ENCODE measurements around the gene CLEC4G. TPM values are rescaled to one million over a fixed set of nuclear protein-coding genes. Genes with fewer than 3 reads are reported as not detected.

Gene CLEC4G, protein sequence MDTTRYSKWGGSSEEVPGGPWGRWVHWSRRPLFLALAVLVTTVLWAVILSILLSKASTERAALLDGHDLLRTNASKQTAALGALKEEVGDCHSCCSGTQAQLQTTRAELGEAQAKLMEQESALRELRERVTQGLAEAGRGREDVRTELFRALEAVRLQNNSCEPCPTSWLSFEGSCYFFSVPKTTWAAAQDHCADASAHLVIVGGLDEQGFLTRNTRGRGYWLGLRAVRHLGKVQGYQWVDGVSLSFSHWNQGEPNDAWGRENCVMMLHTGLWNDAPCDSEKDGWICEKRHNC
- total RNA-seq: not detected in 2 replicates
- polyA plus RNA-seq: not detected in 2 replicates

DNA sequence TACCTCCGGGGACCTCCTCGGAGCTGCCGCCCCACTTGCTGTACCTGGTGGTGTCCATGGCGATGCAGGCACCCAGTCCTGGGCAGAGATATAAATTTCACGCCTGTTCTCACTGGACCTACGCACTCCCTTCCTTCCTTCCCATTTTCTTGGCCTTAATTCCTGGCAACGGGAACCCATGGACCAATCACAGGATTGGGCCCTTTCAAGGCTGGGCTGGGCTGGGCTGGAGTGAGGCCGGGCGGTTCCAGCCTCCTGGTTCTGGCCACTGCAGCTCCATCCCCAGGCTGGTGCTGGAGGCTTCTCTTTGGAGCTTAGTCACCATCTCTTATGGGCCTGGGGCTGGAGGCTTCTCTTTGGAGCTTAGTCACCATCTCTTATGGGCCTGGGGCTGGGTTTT, at the start of gene CLEC4G:
CLEC4G (minus strand) TSS at position 66 of the 400 bp plus-strand sequence; CDS start at position 58, 8 bp downstream.
- no peak for DNase-seq (ENCODE audit: low read depth in 1 of 2, low spot score in 1 of 2)
- H3K9me3 ChIP-seq (ENCODE audit: low read depth): no peaks in the 10 kb centered on the region
- peaks cover 86% of the 10 kb centered on the region for H3K27me3 ChIP-seq
- no peaks in the 10 kb centered on the region for H3K36me3 ChIP-seq
- no peak within 1 kb of the TSS for H3K4me3 ChIP-seq
- no peak within 1 kb of the TSS for H3K27ac ChIP-seq
- no peaks in the 10 kb centered on the region for H3K4me1 ChIP-seq (ENCODE audit: low read depth)
- TF ChIP-seq CTCF (IDR thresholded peaks at IDR 0.05; ENCODE audit: low read depth, low read length): no peak

DNA sequence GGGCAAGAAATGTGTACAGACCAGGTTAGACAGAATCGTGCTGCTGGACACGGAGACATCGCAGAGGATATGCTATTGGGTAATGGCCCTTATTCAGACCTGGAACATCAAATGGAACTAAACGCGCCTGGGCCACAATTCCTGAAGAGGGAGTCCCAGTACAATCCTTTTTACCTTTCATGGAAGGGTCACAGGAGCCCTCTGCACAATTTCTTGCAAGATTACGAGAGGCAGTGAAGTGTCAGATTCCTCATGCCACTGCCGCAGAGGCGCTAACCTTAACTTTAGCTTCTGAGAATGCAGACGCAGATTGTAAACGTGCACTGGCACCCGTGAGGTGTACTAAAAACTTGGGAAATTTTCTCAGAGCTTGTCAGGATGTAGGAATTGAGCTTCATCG, 49.2 kb upstream of the CLEC4G start:
- no peaks in the 10 kb centered on the region for H3K36me3 ChIP-seq
- H3K4me3 ChIP-seq: no peak overlapping the region
- DNase-seq (ENCODE audit: low read depth in 1 of 2, low spot score in 1 of 2): peak in 1 of 2 donors; percentile 39
- no peak for TF ChIP-seq CTCF (IDR thresholded peaks at IDR 0.05; ENCODE audit: low read depth, low read length)
- H3K9me3 ChIP-seq (ENCODE audit: low read depth): no peaks in the 10 kb centered on the region
- peaks cover 28% of the 10 kb centered on the region for H3K27me3 ChIP-seq
- H3K27ac ChIP-seq: no peak overlapping the region
- no peaks in the 10 kb centered on the region for H3K4me1 ChIP-seq (ENCODE audit: low read depth)

GRCh38 chr19:7779631-7780486, 47.9 kb upstream of the CLEC4G start:
- Histone ChIP-seq H3K4me3 (no peak overlapping the region), H3K36me3 (no peaks in the 10 kb centered on the region), H3K4me1 (ENCODE audit: low read depth) (no peaks in the 10 kb centered on the region), H3K9me3 (ENCODE audit: low read depth) (no peaks in the 10 kb centered on the region), H3K27me3 (peaks cover 19% of the 10 kb centered on the region), H3K27ac (no peak overlapping the region)
- no peak for DNase-seq (ENCODE audit: low read depth in 1 of 2, low spot score in 1 of 2)
- no peak for TF ChIP-seq CTCF (IDR thresholded peaks at IDR 0.05; ENCODE audit: low read depth, low read length)

DNA sequence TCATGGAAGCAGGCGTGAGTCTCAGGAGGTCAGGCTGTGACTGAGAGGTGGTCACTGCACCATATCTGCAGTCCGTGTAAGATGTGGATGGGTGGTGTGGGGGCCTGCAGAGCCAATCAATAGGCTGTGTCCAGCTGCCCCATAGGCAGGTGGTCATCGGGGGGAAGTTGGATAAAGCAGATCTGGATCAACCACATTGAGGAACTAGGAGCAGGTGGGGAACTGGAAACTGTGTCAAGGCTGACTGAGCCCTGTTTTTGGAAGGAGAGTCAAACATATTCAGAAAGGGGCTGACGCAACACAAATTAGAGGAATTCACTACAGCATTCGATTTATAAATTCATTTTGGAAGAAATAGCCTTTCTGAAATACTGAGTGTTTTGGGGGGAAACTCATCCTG, 46.2 kb upstream of the CLEC4G start:
- TF ChIP-seq CTCF (IDR thresholded peaks at IDR 0.05; ENCODE audit: low read depth, low read length): no peak
- Histone ChIP-seq H3K4me3 (no peak overlapping the region), H3K27ac (no peak overlapping the region)

DNA sequence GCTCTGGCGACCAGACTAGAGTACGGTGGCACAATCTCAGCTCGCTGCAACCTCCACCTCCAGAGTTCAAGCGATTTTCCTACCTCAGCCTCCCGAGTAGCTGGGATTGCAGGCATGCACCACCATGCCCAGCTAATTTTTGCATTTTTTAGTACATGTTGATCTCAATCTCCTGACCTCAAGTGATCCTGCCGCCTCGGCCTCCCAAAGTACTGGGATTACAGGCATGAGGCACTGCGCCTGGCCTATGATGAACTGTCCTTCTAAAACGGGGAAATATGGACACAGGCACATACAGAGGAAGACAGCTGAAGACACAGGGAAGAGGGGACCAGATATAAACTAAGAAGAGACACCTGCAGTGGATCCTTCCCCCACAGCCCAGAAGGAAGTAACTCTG, 43.9 kb upstream of the CLEC4G start:
- no peaks in the 10 kb centered on the region for H3K36me3 ChIP-seq
- H3K27ac ChIP-seq: no peak overlapping the region
- H3K4me3 ChIP-seq: no peak overlapping the region
- no peak for TF ChIP-seq CTCF (IDR thresholded peaks at IDR 0.05; ENCODE audit: low read depth, low read length)
- H3K9me3 ChIP-seq (ENCODE audit: low read depth): no peaks in the 10 kb centered on the region
- H3K27me3 ChIP-seq: no peaks in the 10 kb centered on the region
- no peaks in the 10 kb centered on the region for H3K4me1 ChIP-seq (ENCODE audit: low read depth)
- DNase-seq (ENCODE audit: low read depth in 1 of 2, low spot score in 1 of 2): no peak

More for the DNA sequence above, 46.2 kb upstream of the CLEC4G start:
- no peaks in the 10 kb centered on the region for H3K36me3 ChIP-seq
- H3K27me3 ChIP-seq: peaks cover 2% of the 10 kb centered on the region
- DNase-seq (ENCODE audit: low read depth in 1 of 2, low spot score in 1 of 2): no peak
- no peaks in the 10 kb centered on the region for H3K9me3 ChIP-seq (ENCODE audit: low read depth)
- H3K4me1 ChIP-seq (ENCODE audit: low read depth): no peaks in the 10 kb centered on the region

Measured in cardiac muscle cell (in vitro differentiated cells and primary cell).